Breast epithelium (tissue), 4 donors: ENCODE measurements around the gene ASTN2. TPM values are rescaled to one million over a fixed set of nuclear protein-coding genes. Genes with fewer than 3 reads are reported as not detected.

ENCODE experiments used
- DNase-seq, 2 donors: peaks; one replicate each; pipeline ENCODE4 v3.0.0-alpha.2; 2019; ENCODE audit warnings: low spot score in 2 of 2
- H3K27ac ChIP-seq, 2 donors: fragments of 200-600 bp; sonication (generic) in 1 of 2; one replicate each; pipeline ENCODE4 v1.5.1; 2016 to 2019; ENCODE audit warnings: mild to moderate bottlenecking in 1 of 2
- H3K27me3 ChIP-seq, 2 donors: fragments of 200-600 bp; sonication (generic) in 1 of 2; one replicate each; pipeline versions ENCODE4 v1.5.1 to v1.6.0; 2017 to 2019; ENCODE audit warnings: control low read depth in 1 of 2, mild to moderate bottlenecking in 1 of 2
- H3K36me3 ChIP-seq: fragments of 200-600 bp; one replicate; pipeline ENCODE4 v1.5.1; 2019
- H3K4me1 ChIP-seq, 2 donors: fragments of 200-600 bp; sonication (generic); one replicate each; pipeline ENCODE4 v1.5.1; 2016 to 2019; ENCODE audit warnings: control low read depth in 1 of 2
- H3K4me3 ChIP-seq, 3 donors: fragments of 200-600 bp; sonication (generic); 1 replicate in 2 of 3; 2 replicates in 1 of 3; pipeline ENCODE4 v1.5.1; 2016 to 2019; ENCODE audit warnings: mild to moderate bottlenecking in 3 of 3, moderate library complexity in 2 of 3
- H3K9me3 ChIP-seq, 2 donors: fragments of 200-600 bp; sonication (generic) in 1 of 2; one replicate each; pipeline ENCODE4 v1.5.1; 2016 to 2019; ENCODE audit warnings: control low read depth in 1 of 2
- CTCF ChIP-seq, 3 donors: fragments of 450-650 bp; IDR thresholded peaks; one replicate each; pipeline ENCODE4 v1.5.1; 2016 to 2017; ENCODE audit warnings: antibody characterized with exemption in 3 of 3, mild to moderate bottlenecking in 3 of 3, moderate library complexity in 3 of 3
- POLR2A ChIP-seq: fragments of 450-650 bp; IDR thresholded peaks from one replicate; pipeline ENCODE4 v1.6.1; 2016; ENCODE audit warnings: antibody characterized with exemption, mild to moderate bottlenecking, moderate library complexity
- POLR2AphosphoS5 ChIP-seq, 3 donors: sonication (generic); formaldehyde crosslinking; IDR thresholded peaks; one replicate each; pipeline ENCODE4 v1.6.1; 2017; ENCODE audit warnings: antibody characterized with exemption in 3 of 3
- intact Hi-C: fragments of 100-400 bp; cut with DNase I; formaldehyde crosslinking; loops from one replicate; pipeline ENCODE4 v1.15.1; 2023; ENCODE audit warnings: low total_unique reads
- total RNA-seq, 3 donors: library from RNA; depleted of rRNA; stranded (reverse); fragments of >200 nt; gene quantifications; one replicate each; pipeline ENCODE4 v1.1.0, GENCODE V29; 2016

ASTN2 gene
- total RNA-seq, 3 donors from 2014 or later: 9.1 to 13.8 (median 9.8) TPM

GRCh38 chr9:116480700-116481099 is 934.2 kb downstream of the ASTN2 start:
- H3K27me3 ChIP-seq: no peaks in the 10 kb centered on the region
- H3K27ac ChIP-seq: no peak overlapping the region
- no peaks in the 10 kb centered on the region for H3K4me1 ChIP-seq
- no peak for DNase-seq
- intact Hi-C loops: no loop called here
- TF ChIP-seq POLR2A (no peak), CTCF (IDR thresholded peaks at IDR 0.05) (no peak), POLR2AphosphoS5 (IDR thresholded peaks at IDR 0.05) (no peak)
- no peaks in the 10 kb centered on the region for H3K36me3 ChIP-seq
- H3K4me3 ChIP-seq: no peak overlapping the region
- no peaks in the 10 kb centered on the region for H3K9me3 ChIP-seq

GRCh38 chr9:116479967-116480366 is 934.9 kb downstream of the ASTN2 start:
- intact Hi-C loops: no loop called here
- Histone ChIP-seq H3K36me3 (no peaks in the 10 kb centered on the region), H3K4me1 (no peaks in the 10 kb centered on the region), H3K27me3 (no peaks in the 10 kb centered on the region), H3K27ac (no peak overlapping the region), H3K9me3 (no peaks in the 10 kb centered on the region), H3K4me3 (no peak overlapping the region)
- no peak for TF ChIP-seq POLR2AphosphoS5 (IDR thresholded peaks at IDR 0.05)
- no peak for TF ChIP-seq POLR2A
- no peak for TF ChIP-seq CTCF (IDR thresholded peaks at IDR 0.05)
- no peak for DNase-seq

- H3K9me3 ChIP-seq: no peaks in the 10 kb centered on the region
- DNase-seq: no peak
- no peaks in the 10 kb centered on the region for H3K36me3 ChIP-seq
- intact Hi-C loops: no loop called here
- no peak overlapping the region for H3K27ac ChIP-seq
- no peaks in the 10 kb centered on the region for H3K4me1 ChIP-seq
- H3K4me3 ChIP-seq: no peak overlapping the region
- TF ChIP-seq POLR2A (no peak), POLR2AphosphoS5 (IDR thresholded peaks at IDR 0.05) (no peak), CTCF (IDR thresholded peaks at IDR 0.05) (no peak)
- H3K27me3 ChIP-seq: no peaks in the 10 kb centered on the region
Observed at GRCh38 chr9:116479056-116479544, 935.8 kb downstream of the ASTN2 start.

GRCh38 chr9:116477584-116478141 is 937.2 kb downstream of the ASTN2 start:
- H3K27ac ChIP-seq: no peak overlapping the region
- H3K4me3 ChIP-seq: no peak overlapping the region
- TF ChIP-seq CTCF (IDR thresholded peaks at IDR 0.05) (no peak), POLR2AphosphoS5 (IDR thresholded peaks at IDR 0.05) (no peak), POLR2A (no peak)
- no peak for DNase-seq
- H3K9me3 ChIP-seq: no peaks in the 10 kb centered on the region
- no peaks in the 10 kb centered on the region for H3K27me3 ChIP-seq
- intact Hi-C loops: no loop called here
- no peaks in the 10 kb centered on the region for H3K4me1 ChIP-seq
- no peaks in the 10 kb centered on the region for H3K36me3 ChIP-seq

GRCh38 chr9:116476935-116477381 is 937.9 kb downstream of the ASTN2 start:
- Histone ChIP-seq H3K4me3 (no peak overlapping the region), H3K27me3 (no peaks in the 10 kb centered on the region), H3K9me3 (no peaks in the 10 kb centered on the region), H3K4me1 (no peaks in the 10 kb centered on the region), H3K27ac (peak overlapping the region in 1 of 2 donors; percentile 28), H3K36me3 (no peaks in the 10 kb centered on the region)
- no peak for DNase-seq
- TF ChIP-seq POLR2A (no peak), CTCF (IDR thresholded peaks at IDR 0.05) (no peak), POLR2AphosphoS5 (IDR thresholded peaks at IDR 0.05) (no peak)
- intact Hi-C loops: no loop called here
